GM23338 (cell line): Measurements from ENCODE around the gene SLC16A7. TPM values are rescaled to one million over a fixed set of nuclear protein-coding genes. Genes with fewer than 3 reads are reported as not detected.

ENCODE experiments used
- ATAC-seq: fragments of 200-7000 bp; cut with Tn5 transposase; 3 replicates; pipeline ENCODE4 v1.9.1; 2020
- DNase-seq: peaks from one replicate; pipeline ENCODE4 v3.0.0-alpha.2; 2015; ENCODE audit warnings: low spot score
- H2AFZ ChIP-seq: fragments of 200-600 bp; sonication (generic); 2 replicates; pipeline ENCODE4 v1.8.0; 2016; ENCODE audit warnings: antibody characterized with exemption, mild to moderate bottlenecking, moderate library complexity
- H3F3A ChIP-seq: fragments of 200-600 bp; sonication (generic); replicated peaks from 2 replicates; pipeline ENCODE4 v1.8.0; 2017; ENCODE audit warnings: antibody characterized with exemption, mixed run types, low read depth
- H3K27ac ChIP-seq: fragments of 200-600 bp; sonication (generic); 2 replicates; pipeline ENCODE4 v1.6.1; 2016; ENCODE audit warnings: low read depth
- H3K27me3 ChIP-seq: fragments of 200-600 bp; sonication (generic); 2 replicates; pipeline ENCODE4 v1.8.0; 2016; ENCODE audit warnings: mild to moderate bottlenecking, mixed run types, moderate library complexity; ENCODE audit not compliant: insufficient read depth
- H3K36me3 ChIP-seq: fragments of 200-600 bp; sonication (generic); 2 replicates; pipeline ENCODE4 v1.8.0; 2016; ENCODE audit warnings: mild to moderate bottlenecking; ENCODE audit not compliant: insufficient read depth
- H3K4me1 ChIP-seq: fragments of 200-600 bp; sonication (generic); 2 replicates; pipeline ENCODE4 v1.8.0; 2016; ENCODE audit warnings: mild to moderate bottlenecking, moderate library complexity; ENCODE audit not compliant: insufficient read depth
- H3K4me2 ChIP-seq: fragments of 200-600 bp; sonication (generic); 2 replicates; pipeline ENCODE4 v1.7.1; 2017; ENCODE audit warnings: mixed run types
- H3K4me3 ChIP-seq: fragments of 200-600 bp; sonication (generic); 2 replicates; pipeline ENCODE4 v1.6.1; 2016; ENCODE audit warnings: mixed run types
- H3K79me2 ChIP-seq: fragments of 200-600 bp; sonication (generic); replicated peaks from 2 replicates; pipeline ENCODE4 v1.8.0; 2017; ENCODE audit warnings: mild to moderate bottlenecking; ENCODE audit not compliant: insufficient read depth
- H3K9me2 ChIP-seq: fragments of 200-600 bp; sonication (generic); 2 replicates; pipeline ENCODE4 v1.8.0; 2017; ENCODE audit not compliant: insufficient read depth
- H4K20me1 ChIP-seq: fragments of 200-600 bp; sonication (generic); replicated peaks from 2 replicates; pipeline ENCODE4 v1.8.0; 2017; ENCODE audit warnings: mild to moderate bottlenecking; ENCODE audit not compliant: insufficient read depth
- H3K27ac Mint-ChIP-seq: 2 replicates; pipeline ENCODE4 v1.8.0; 2020; ENCODE audit warnings: inconsistent platforms, mild to moderate bottlenecking, moderate library complexity, mixed read lengths
- H3K27me3 Mint-ChIP-seq: 3 replicates; pipeline ENCODE4 v1.8.0; 2022; ENCODE audit warnings: low read depth, mild to moderate bottlenecking, moderate library complexity, mixed read lengths, inconsistent platforms; ENCODE audit not compliant: insufficient read depth, poor library complexity
- H3K36me3 Mint-ChIP-seq: 3 replicates; pipeline ENCODE4 v1.8.0; 2021; ENCODE audit warnings: low read depth, mild to moderate bottlenecking, inconsistent platforms, moderate library complexity, mixed read lengths
- H3K4me1 Mint-ChIP-seq: 3 replicates; pipeline ENCODE4 v1.8.0; 2020; ENCODE audit warnings: mild to moderate bottlenecking, inconsistent platforms, mixed read lengths
- H3K4me3 Mint-ChIP-seq: 3 replicates; pipeline ENCODE4 v1.8.0; 2021; ENCODE audit warnings: moderate library complexity, mild to moderate bottlenecking, inconsistent platforms, mixed read lengths
- H3K9me3 Mint-ChIP-seq: 3 replicates; pipeline ENCODE4 v1.8.0; 2020; ENCODE audit warnings: moderate library complexity, mild to moderate bottlenecking, inconsistent platforms, mixed read lengths
- CREB1 ChIP-seq: fragments of 250-450 bp; sonication (Bioruptor Pico); IDR thresholded peaks from 2 replicates; pipeline ENCODE4 v1.5.0; 2020; ENCODE audit warnings: low read depth, mild to moderate bottlenecking, moderate library complexity
- CTCF ChIP-seq, 2 experiments: fragments of 200-600 bp in 1 of 2; sonication (generic) in 1 of 2; conservative IDR thresholded peaks; 2 replicates each; pipeline versions ENCODE4 v1.5.1 to v1.6.1; 2016 to 2017; ENCODE audit warnings: antibody characterized with exemption in 2 of 2, low read depth in 2 of 2, mild to moderate bottlenecking in 2 of 2, moderate library complexity in 1 of 2
- ETS1 ChIP-seq: IDR thresholded peaks from 2 replicates; pipeline ENCODE4 v1.6.1; 2016; ENCODE audit warnings: antibody characterized with exemption
- EZH2phosphoT487 ChIP-seq: fragments of 200-600 bp; sonication (generic); IDR thresholded peaks from one replicate; pipeline ENCODE4 v1.8.1; 2018; ENCODE audit warnings: antibody characterized with exemption; ENCODE audit not compliant: unreplicated experiment
- JUNB ChIP-seq: IDR thresholded peaks from one replicate; pipeline ENCODE4 v1.6.1; 2016; ENCODE audit warnings: antibody characterized with exemption; ENCODE audit not compliant: unreplicated experiment
- NANOG ChIP-seq: IDR thresholded peaks from 2 replicates; pipeline ENCODE4 v1.6.1; 2016; ENCODE audit warnings: antibody characterized with exemption, borderline replicate concordance
- POLR2AphosphoS5 ChIP-seq: IDR thresholded peaks from 2 replicates; pipeline ENCODE4 v1.6.1; 2016; ENCODE audit warnings: antibody characterized with exemption, low read depth
- REST ChIP-seq: IDR thresholded peaks from one replicate; pipeline ENCODE4 v1.6.1; 2018; ENCODE audit warnings: antibody characterized with exemption; ENCODE audit not compliant: unreplicated experiment
- STAT1 ChIP-seq: IDR thresholded peaks from one replicate; pipeline ENCODE4 v1.6.1; 2016; ENCODE audit warnings: antibody characterized with exemption; ENCODE audit not compliant: unreplicated experiment
- ZNF114 ChIP-seq: fragments of 250-450 bp; sonication (Bioruptor Pico); IDR thresholded peaks from 2 replicates; pipeline ENCODE4 v1.5.0; 2020; ENCODE audit warnings: mild to moderate bottlenecking, moderate library complexity
- ZNF331 ChIP-seq: fragments of 250-450 bp; sonication (Bioruptor Pico); IDR thresholded peaks from 2 replicates; pipeline ENCODE4 v1.5.0; 2020; ENCODE audit warnings: low read depth, mild to moderate bottlenecking, moderate library complexity
- ZNF462 ChIP-seq: fragments of 250-450 bp; sonication (Bioruptor Pico); IDR thresholded peaks from 2 replicates; pipeline ENCODE4 v1.5.0; 2020; ENCODE audit warnings: mild to moderate bottlenecking, moderate library complexity
- polyA plus RNA-seq: library from polyadenylated mRNA; unstranded; fragments of >200 nt; fragmentation: Nextera tagmentation; extraction: Ambion mirVana; gene quantifications from 2 replicates; pipeline ENCODE4 v1.2.1, GENCODE V29; 2016
- total RNA-seq: library from RNA; depleted of rRNA; stranded (reverse); fragments of >200 nt; shearing (Covaris generic); gene quantifications from 2 replicates; pipeline ENCODE4 v1.2.3, GENCODE V29; 2014

SLC16A7 gene
- total and polyA plus RNA-seq, 2 experiments from 2014 or later = 2.8 to 4.3 TPM

GRCh38 chr12:59657266-59657665 lies 61.4 kb downstream of the SLC16A7 start (continued):
- TF ChIP-seq CTCF (conservative IDR thresholded peaks at IDR 0.05; ENCODE audit: low read depth in 2 of 2) = no peak
- no peak for TF ChIP-seq CREB1 (CRISPR knock-in tag)
- TF ChIP-seq EZH2phosphoT487 = no peak
- TF ChIP-seq NANOG = no peak
- TF ChIP-seq JUNB = no peak
- TF ChIP-seq POLR2AphosphoS5 = no peak
- no peak for TF ChIP-seq ZNF331

- no peak overlapping the region for H3K4me3 Mint-ChIP-seq
- TF ChIP-seq NANOG (no peak), ZNF462 (no peak), ZNF114 (no peak), ETS1 (no peak), STAT1 (no peak), REST (no peak), EZH2phosphoT487 (no peak), CREB1 (CRISPR knock-in tag) (no peak), POLR2AphosphoS5 (no peak), ZNF331 (no peak)
These were observed 61.9 kb downstream of the SLC16A7 start for GRCh38 chr12:59657711-59658110.

More at GRCh38 chr12:59657711-59658110, 61.9 kb downstream of the SLC16A7 start:
- no peaks in the 10 kb centered on the region for H3K9me3 Mint-ChIP-seq
- Histone ChIP-seq H3K9me2 (no peaks in the 10 kb centered on the region), H3F3A (no peaks in the 10 kb centered on the region), H3K4me1 (no peaks in the 10 kb centered on the region), H3K79me2 (no peaks in the 10 kb centered on the region), H3K36me3 (no peaks in the 10 kb centered on the region), H3K4me2 (no peak overlapping the region), H3K4me3 (no peak overlapping the region), H3K27me3 (no peaks in the 10 kb centered on the region), H4K20me1 (no peaks in the 10 kb centered on the region), H2AFZ (no peak overlapping the region), H3K27ac (no peak overlapping the region)
- no peak for ATAC-seq
- H3K27ac Mint-ChIP-seq = no peak overlapping the region
- DNase-seq = no peak
- H3K27me3 Mint-ChIP-seq = no peaks in the 10 kb centered on the region
- H3K36me3 Mint-ChIP-seq = no peaks in the 10 kb centered on the region
- no peaks in the 10 kb centered on the region; the same call in 2 of the 3 replicates for H3K4me1 Mint-ChIP-seq
